Natural killer cell treated with Interleukin-12 subunit alpha and Interleukin-12 subunit beta and Interleukin-15 and Interleukin-18, amount 100 ng/mL, for 72 hours (primary cell): ENCODE results near the gene CTSD. TPM values are rescaled to one million over a fixed set of nuclear protein-coding genes. Genes with fewer than 3 reads are reported as not detected.

Source experiments
- ATAC-seq, 2 donors: fragments of 150-1000 bp; cut with Tn5 transposase in 1 of 2; sonication (Bioruptor Pico), chemical (Tn5 transposase) in 1 of 2; 2 replicates each; pipeline ENCODE4 v1.10.0; 2021
- DNase-seq: peaks from one replicate; pipeline ENCODE4 v3.0.0; 2022; ENCODE audit warnings: low spot score
- H3K27ac Mint-ChIP-seq, 2 donors: 1 replicate in 1 of 2; 2 replicates in 1 of 2; pipeline ENCODE4 v1.8.0; 2022; ENCODE audit warnings: mixed read lengths in 2 of 2, mild to moderate bottlenecking in 1 of 2, moderate library complexity in 1 of 2
- H3K27me3 Mint-ChIP-seq, 2 donors: 1 replicate in 1 of 2; 2 replicates in 1 of 2; pipeline ENCODE4 v1.8.0; 2022; ENCODE audit warnings: mixed read lengths in 2 of 2
- H3K36me3 Mint-ChIP-seq: one replicate; pipeline ENCODE4 v1.8.0; 2022; ENCODE audit warnings: mixed read lengths
- H3K4me1 Mint-ChIP-seq, 2 donors: 1 replicate in 1 of 2; 2 replicates in 1 of 2; pipeline ENCODE4 v1.8.0; 2022; ENCODE audit warnings: low read depth in 2 of 2, mixed read lengths in 2 of 2, mild to moderate bottlenecking in 1 of 2
- H3K4me3 Mint-ChIP-seq: one replicate; pipeline ENCODE4 v1.8.0; 2022; ENCODE audit warnings: mixed read lengths
- H3K9me3 Mint-ChIP-seq: 2 replicates; pipeline ENCODE4 v1.8.0; 2022; ENCODE audit warnings: mixed read lengths
- total RNA-seq, 2 donors: library from RNA; stranded (reverse); gene quantifications; one replicate each; pipeline ENCODE4 v1.2.3, GENCODE V29; 2022

The CTSD gene
- total RNA-seq, 2 donors from 2014 or later = 350 to 592 TPM

DNA sequence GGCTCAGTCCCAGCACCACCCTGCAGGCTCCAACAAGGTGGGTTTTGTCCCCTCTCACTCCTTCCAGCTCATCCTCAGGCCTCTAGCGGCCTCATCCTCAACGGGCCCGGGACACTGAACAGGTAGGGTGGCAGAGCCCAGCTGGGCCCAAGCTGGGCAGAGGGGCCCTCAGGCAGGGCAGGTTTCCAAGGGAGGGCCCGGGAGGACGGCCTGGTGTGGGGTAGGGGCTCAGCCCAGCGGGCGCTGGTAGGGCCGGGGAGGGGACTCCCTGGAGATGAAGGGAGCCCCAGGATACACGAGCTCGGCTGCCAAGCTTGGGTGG is 10.9 kb downstream of the CTSD start:
- ATAC-seq (no peak), DNase-seq (no peak)
- Mint-ChIP-seq H3K9me3 (no peaks in the 10 kb centered on the region), H3K27ac (peak overlapping the region in 1 of 2 donors; percentile 41), H3K36me3 (no peaks in the 10 kb centered on the region), H3K4me1 (peaks cover 37 to 53% of the 10 kb centered on the region in 2 donors), H3K4me3 (peak overlapping the region; percentile 25), H3K27me3 (peaks cover 4 to 12% of the 10 kb centered on the region in 2 donors)

DNA sequence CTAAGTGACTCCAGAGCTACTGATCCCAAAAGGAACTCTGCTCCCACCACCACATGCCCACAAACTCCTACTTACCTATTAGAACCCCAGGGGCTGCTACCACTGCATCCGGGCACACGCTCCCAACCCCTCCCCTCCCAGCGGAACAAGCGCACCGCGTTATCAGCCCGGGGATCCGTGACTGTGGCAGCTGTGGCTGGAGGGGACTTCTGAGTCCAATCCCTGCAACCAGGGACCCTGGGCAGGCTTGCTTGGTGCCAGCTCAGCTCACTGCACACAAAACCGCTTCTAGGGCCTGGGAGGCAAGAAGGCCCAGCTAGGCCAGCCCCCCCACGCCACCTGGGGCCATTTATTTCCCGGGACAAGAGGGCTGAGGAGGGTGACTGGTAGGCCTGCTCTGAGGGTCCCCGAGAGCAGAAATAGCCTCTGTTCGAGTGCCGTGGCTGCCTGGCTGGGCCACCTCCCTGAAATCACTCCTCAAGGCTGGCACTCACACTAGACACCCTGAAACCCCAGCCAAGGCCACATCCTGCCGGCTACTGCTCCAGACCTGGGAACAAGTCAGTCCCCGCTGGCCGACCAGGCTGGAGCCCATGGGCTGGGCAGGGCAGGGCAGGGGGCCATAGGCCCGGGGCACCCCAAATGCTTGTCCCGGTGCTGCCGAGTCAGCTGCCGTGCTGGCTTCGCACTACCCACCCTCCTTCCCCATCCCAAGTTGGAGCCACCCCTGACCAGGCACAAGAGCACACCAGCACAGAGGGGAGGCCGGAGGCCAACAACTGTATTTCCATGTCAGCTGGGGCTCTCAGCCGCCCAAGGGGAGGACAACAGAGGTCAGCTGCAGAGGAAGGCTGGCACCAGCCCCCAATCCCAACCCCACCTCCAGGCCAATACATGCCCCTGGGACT is 11.5 kb downstream of the CTSD start:
- peak overlapping the region in 1 of 2 donors; percentile 41 for H3K27ac Mint-ChIP-seq
- no peaks in the 10 kb centered on the region for H3K9me3 Mint-ChIP-seq
- DNase-seq (peak; percentile 59), ATAC-seq (no peak)
- peaks cover 31 to 48% of the 10 kb centered on the region in 2 donors for H3K4me1 Mint-ChIP-seq
- H3K36me3 Mint-ChIP-seq = no peaks in the 10 kb centered on the region
- H3K27me3 Mint-ChIP-seq = peaks cover 4 to 12% of the 10 kb centered on the region in 2 donors
- no peak overlapping the region for H3K4me3 Mint-ChIP-seq

DNA sequence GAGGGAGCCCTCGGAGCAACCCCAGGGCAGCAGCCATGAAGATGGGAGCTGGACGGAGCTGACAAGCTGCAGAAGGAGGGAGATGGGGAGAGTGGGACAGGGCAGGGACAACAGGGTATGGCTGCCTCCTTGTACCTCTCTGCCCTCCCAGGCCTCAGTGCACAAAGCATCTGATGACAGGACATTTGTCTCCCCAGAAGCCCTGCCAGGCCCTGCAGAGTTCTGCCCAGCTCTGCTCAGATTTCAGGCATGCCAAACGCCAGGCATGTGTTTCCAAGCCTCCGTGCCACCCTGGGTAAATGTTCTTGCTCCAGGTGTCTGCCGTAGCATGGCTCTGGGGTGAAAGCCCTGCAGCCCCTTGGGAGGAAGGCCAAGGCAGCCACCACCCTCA is 12.2 kb downstream of the CTSD start:
- Mint-ChIP-seq H3K36me3 (no peaks in the 10 kb centered on the region), H3K27ac (no peak overlapping the region), H3K9me3 (no peaks in the 10 kb centered on the region), H3K4me1 (peaks cover 29 to 43% of the 10 kb centered on the region in 2 donors), H3K27me3 (peaks cover 4 to 12% of the 10 kb centered on the region in 2 donors), H3K4me3 (no peak overlapping the region)
- ATAC-seq (no peak), DNase-seq (no peak)

DNA sequence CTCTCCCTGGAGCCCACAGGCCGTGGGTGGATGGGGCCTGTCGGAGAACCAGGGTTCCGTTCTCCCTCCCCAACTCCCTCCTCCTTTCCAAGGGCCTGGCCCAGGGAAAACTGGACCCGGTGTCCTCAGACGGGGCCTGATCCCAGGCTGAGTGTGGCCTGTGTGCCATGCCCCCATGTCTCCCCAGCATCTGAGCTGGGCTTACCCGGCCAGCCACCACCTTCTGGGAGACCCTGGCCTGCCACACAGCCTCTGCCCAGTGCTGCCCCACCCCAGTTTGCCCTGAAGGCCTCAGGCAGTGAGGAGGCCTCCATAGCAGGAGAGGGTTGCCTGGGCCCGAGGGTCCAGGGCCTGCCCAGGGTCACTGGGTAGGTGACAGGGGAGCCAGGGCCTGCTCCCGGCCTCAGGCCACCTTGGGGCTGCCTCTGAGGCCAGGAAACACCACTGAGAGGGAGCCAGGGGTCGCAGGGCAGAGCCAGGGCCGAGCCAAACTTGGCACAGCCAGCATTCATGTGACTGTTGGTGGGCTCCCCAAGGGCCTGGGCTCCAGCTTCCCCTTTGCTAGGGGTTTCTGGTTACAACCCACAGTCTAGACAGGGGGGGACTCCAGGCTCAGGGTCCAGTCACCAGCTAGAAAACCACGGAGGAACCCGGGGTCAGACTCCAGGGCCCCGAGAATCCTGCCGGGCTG is 12.7 kb downstream of the CTSD start:
- peak overlapping the region; percentile 43 to 47 for H3K27ac Mint-ChIP-seq

DNA sequence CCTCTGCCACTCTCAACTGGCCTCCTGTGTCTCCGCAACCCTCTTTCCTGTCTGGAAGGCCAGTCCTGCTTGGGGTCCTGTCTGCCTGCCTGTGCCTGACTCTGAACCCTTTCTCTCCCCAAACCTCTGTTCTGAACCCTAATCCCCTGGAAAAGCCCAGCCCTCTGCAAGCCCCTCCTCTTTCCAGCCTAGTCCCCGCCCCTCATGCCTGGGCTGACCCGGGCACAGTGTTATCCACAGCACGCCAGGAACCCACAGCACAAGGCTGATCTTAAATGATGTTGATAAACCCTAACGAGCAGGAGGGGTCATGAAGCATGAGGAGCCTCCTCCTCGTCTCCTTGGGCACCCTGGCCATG is 13.3 kb downstream of the CTSD start, which contains the start of gene IFITM10:
TSS of gene IFITM10 (minus strand) at position 115 of the 359 bp plus-strand sequence. CDS start 153 bp downstream, outside the sequence.
- Mint-ChIP-seq H3K9me3 (peaks cover 6% of the 10 kb centered on the region), H3K36me3 (peaks cover 6% of the 10 kb centered on the region), H3K4me3 (peak within 1 kb of the TSS; percentile 71), H3K4me1 (peaks cover 29 to 43% of the 10 kb centered on the region in 2 donors), H3K27me3 (peaks cover 4 to 12% of the 10 kb centered on the region in 2 donors), H3K27ac (peak within 1 kb of the TSS; percentile 43 to 47)
- no peak for DNase-seq
- ATAC-seq = no peak

More for the DNA sequence above, 12.7 kb downstream of the CTSD start:
- peaks cover 4 to 12% of the 10 kb centered on the region in 2 donors for H3K27me3 Mint-ChIP-seq
- peak; percentile 58 for DNase-seq
- no peak for ATAC-seq
- H3K36me3 Mint-ChIP-seq = peaks cover 4% of the 10 kb centered on the region
- H3K9me3 Mint-ChIP-seq = peaks cover 3% of the 10 kb centered on the region
- H3K4me3 Mint-ChIP-seq = peak overlapping the region; percentile 71
- H3K4me1 Mint-ChIP-seq = peaks cover 29 to 43% of the 10 kb centered on the region in 2 donors

DNA sequence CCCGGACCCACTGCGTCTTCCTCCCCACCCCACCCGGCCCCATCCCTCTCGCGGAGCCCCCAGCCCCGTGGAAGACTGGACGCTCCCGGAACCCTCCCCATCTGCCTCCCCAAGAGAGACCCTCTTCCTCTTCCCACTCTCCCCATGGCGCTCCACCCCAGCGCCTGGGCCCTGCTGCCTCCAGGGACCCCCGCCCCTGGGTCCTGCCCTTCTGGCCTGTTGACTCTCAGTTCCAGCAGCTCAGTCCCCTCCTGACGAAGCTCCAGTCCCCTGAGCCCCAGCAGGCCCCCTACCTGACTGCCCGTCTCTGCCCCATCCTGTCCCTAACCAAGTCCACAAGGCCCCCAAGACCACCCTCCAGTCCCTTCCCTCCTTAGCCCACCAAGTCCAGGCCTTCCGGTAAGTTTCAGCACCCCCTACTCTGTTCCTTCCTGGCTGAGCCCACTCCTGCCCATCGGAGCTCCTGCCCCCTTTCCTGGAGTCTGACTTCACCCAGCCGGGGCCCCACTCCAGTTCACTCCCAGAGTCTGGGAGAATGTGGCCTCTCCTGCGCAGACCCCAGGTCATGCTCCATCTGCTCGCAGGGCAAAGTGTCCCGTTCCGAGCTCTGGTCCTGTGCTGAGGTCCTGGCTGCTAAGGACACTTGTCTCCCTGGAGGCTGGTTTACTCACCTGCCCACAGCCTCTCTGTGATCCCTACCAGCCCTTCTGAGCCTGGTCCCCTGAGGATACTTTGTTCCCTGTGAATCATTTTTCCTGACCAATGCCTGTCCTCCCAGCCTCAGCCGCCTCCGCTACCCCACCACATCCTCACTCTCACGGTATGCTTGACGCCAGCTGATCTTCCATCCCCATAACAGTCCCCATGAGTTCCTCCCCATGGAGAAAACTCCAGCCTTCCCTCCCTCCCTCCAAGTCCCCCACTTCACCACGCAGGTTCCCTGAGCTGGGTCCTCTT is 14.1 kb downstream of the CTSD start:
- H3K27ac Mint-ChIP-seq = peak overlapping the region; percentile 43 to 47
- no peak for ATAC-seq
- peaks cover 26 to 37% of the 10 kb centered on the region in 2 donors for H3K4me1 Mint-ChIP-seq

DNA sequence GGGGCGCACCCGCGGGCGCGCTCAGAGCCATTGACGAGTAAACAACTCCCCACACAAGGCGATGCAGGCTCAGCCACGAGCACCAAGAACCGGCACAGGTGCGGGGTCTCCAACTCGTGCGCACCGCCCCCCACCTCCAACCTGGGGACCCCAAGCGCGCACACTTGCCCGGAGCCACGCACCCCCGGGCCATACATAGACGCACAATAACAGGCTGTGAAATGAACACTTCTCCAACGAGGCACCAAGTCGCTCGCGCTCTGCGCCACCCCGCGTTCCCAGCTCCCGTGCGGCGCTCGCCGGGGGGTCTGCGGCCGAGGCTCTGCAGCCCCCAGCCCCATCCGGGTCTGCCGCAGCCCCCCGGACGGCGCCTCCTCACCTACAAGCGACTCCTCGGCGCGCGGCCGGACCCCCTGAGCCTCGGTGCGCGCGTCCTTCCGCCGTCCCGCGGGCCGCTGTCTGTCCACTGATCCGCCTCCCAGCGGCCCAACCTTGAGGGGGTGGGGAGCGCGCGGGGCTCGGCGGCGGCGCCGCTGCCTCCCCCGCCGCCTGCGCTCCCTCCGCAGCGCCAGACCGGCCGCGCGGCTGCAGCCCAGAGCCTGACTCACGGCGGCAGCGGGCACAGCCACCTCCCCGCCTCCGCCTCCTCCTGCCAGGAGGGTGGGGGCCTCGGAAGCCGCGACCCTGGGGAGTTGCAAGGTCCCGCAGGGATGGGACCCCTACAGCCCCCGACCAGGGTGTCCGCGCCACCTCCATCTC is 14.9 kb downstream of the CTSD start:
- Mint-ChIP-seq H3K4me3 (peak overlapping the region; percentile 30), H3K36me3 (peaks cover 6% of the 10 kb centered on the region)

More for the DNA sequence above, 14.1 kb downstream of the CTSD start:
- DNase-seq = no peak
- peaks cover 6% of the 10 kb centered on the region for H3K36me3 Mint-ChIP-seq
- peak overlapping the region; percentile 71 for H3K4me3 Mint-ChIP-seq
- H3K27me3 Mint-ChIP-seq = peaks cover 4 to 12% of the 10 kb centered on the region in 2 donors
- H3K9me3 Mint-ChIP-seq = peaks cover 8% of the 10 kb centered on the region

DNA sequence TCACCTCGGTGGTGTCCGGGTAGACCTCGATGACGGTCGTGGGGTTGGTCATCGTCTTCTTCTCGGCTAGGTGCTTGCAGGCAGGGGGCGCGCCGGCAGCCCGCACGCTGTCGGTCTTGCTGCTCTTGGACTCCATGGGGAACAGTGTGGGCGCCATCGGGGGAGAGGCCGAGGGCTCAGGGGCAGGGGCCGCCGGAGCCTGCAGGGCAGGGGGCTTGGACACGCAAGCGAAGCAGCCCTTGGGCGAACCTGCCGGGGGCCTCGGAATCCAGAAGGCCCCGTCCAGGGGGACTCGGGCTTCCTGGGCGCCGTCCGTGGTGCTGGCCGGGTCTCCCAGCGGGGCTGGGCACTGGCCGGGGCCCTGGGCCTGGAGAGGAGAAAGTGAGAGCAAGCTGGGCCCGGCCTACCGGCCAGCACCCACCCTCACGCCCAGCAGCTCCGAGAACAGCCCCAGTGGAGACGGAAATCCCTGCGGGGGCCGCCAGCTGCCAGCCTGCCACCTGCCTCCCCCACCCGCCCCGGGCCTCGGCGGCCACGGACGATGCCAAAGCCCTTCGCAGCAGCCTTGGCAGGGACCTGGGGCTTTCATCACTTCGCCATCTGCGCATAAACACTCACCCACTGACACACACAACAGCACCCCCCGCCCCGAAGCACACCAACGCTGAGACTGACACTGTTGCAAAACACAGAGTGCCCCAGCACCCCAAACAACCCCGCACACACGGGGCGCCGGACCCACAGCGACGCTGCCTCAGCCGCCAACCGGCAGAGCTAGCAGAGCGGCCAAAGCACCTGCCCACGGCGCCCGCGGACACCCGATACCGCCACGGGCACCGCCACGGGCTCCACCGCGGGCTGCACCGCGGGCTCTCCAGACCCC is 15.7 kb downstream of the CTSD start:
- Mint-ChIP-seq H3K9me3 (peaks cover 8% of the 10 kb centered on the region), H3K27ac (no peak overlapping the region), H3K27me3 (peaks cover 4 to 12% of the 10 kb centered on the region in 2 donors), H3K4me3 (peak overlapping the region; percentile 30), H3K4me1 (peaks cover 25 to 29% of the 10 kb centered on the region in 2 donors), H3K36me3 (peaks cover 6% of the 10 kb centered on the region)
- ATAC-seq = peak; percentile 2 to 16
- DNase-seq = no peak

More for the DNA sequence above, 14.9 kb downstream of the CTSD start:
- DNase-seq (no peak), ATAC-seq (peak; percentile 64 to 68)
- Mint-ChIP-seq H3K27me3 (peaks cover 4 to 12% of the 10 kb centered on the region in 2 donors), H3K9me3 (peaks cover 8% of the 10 kb centered on the region), H3K27ac (no peak overlapping the region), H3K4me1 (peaks cover 25 to 33% of the 10 kb centered on the region in 2 donors)

DNA sequence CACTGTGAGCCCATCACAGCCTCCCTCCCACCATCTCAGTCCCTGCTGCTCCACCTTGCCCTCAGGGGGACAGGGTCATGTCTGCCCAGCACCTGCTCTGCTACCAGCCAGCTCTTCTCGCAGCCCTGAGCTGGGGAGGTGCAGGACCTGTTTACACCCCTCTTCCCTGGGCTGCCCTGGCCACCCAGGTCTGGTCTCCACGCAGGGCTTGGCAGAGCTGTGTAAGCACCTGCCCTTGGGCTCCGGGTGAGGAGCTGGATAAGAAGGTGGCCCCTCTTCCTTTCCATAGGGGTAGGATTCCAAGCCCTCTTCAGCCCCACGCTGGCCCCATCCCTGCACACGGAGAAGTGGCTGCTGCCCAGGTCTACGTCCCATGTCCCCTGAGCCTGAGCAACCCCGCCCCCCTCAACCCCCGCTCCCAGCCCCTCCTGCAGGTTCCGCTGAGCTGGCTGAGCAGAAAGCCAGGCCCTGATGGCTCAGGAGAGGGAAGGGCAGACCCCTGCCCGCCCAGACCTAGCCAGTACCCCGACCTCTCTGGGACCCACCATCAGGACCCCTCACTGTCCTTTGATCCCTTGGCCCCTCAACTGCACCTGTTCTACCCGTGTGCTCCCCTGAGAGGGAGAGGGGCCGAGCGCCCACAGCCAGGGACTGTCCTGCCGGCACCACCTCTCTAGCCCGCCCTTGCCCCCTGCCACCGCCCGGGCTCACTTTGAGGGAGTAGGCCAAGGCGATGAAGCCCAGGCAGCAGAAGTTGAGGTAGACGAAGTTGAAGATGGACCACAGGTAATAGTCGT is 16.6 kb downstream of the CTSD start:
- ATAC-seq = no peak
- Mint-ChIP-seq H3K27ac (no peak overlapping the region), H3K27me3 (peaks cover 4 to 12% of the 10 kb centered on the region in 2 donors), H3K4me3 (no peak overlapping the region), H3K9me3 (peaks cover 8% of the 10 kb centered on the region), H3K36me3 (peaks cover 6% of the 10 kb centered on the region), H3K4me1 (peaks cover 25 to 27% of the 10 kb centered on the region in 2 donors)
- no peak for DNase-seq

DNA sequence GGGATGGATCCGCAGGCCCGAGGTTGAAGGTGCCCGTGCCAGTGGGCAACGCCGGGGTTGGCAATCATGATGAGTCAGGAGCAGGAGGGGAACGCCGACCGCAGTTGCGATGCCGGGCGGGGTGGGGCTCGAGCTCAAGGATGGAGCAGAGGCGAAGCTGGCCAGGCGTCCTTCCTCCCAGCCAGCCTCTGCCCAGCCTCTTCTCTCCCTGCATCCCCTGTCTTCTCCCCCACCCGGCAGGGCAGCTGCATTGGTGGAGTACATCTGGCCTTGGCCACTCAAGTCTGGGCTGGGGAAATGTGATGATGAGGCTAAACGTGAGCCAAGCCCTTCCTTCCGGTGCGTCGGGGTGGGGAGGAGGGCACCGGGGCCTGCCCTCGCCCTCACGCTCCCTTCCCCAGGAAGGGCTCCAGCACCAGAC is 17.2 kb downstream of the CTSD start:
- peak overlapping the region; percentile 11 to 15 for H3K27ac Mint-ChIP-seq
- no peak for ATAC-seq
- peaks cover 8% of the 10 kb centered on the region for H3K9me3 Mint-ChIP-seq
- DNase-seq = no peak
- peaks cover 4 to 12% of the 10 kb centered on the region in 2 donors for H3K27me3 Mint-ChIP-seq
- H3K4me3 Mint-ChIP-seq = no peak overlapping the region
- peaks cover 25 to 27% of the 10 kb centered on the region in 2 donors for H3K4me1 Mint-ChIP-seq
- peaks cover 6% of the 10 kb centered on the region for H3K36me3 Mint-ChIP-seq

DNA sequence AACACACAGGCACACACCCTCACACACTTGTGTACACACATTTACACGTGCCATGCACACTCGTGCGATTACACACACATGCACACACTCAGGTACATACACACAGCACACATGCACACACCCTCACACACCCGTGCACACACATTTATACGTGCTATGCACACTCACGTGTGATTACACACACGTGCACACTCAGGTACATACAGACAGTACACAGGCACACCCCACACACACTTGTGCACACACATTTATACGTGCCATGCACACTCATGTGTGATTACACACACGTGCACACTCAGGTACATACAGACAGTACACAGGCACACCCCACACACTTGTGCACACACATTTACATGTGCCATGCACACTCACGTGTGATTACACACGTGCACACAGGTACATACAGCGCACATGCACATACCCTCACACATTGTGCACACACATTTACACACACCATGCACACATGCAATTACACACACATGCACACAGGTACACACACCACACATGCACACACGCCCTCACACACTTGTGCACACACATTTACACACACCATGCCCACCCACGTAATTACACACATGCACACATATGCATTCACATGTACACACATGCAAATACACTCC is 17.9 kb downstream of the CTSD start:
- Mint-ChIP-seq H3K9me3 (peaks cover 8% of the 10 kb centered on the region), H3K27me3 (peaks cover 4 to 12% of the 10 kb centered on the region in 2 donors), H3K27ac (peak overlapping the region; percentile 11 to 15), H3K36me3 (peaks cover 6% of the 10 kb centered on the region), H3K4me1 (peaks cover 25 to 27% of the 10 kb centered on the region in 2 donors), H3K4me3 (no peak overlapping the region)
- no peak for ATAC-seq
- no peak for DNase-seq
